Dedifferentiated amniotic fluid mesenchymal stem cell (primary cell): ENCODE results near the gene FGR.
"Not testable (repeated sequence)": the region's sequence is repeated elsewhere in the genome, so short reads cannot be mapped to it uniquely, and the experiment has no call there.

Experiments used
- DNase-seq: peaks from one replicate; pipeline ENCODE4 v3.0.0-alpha.2; 2016; ENCODE audit errors: extremely low spot score

Gene FGR

GRCh38 chr1:27634985-27635367 is at the start of gene FGR:
FGR (minus strand) TSS chr1:27635185; CDS start chr1:27623916, 11,269 bp downstream.
- no peak for DNase-seq

GRCh38 chr1:27684176-27684575 is 49.2 kb upstream of the FGR start:
- no peak for DNase-seq

- DNase-seq, result no peak
Measured at GRCh38 chr1:27682351-27682944, 47.5 kb upstream of the FGR start.

- not testable (repeated sequence) for DNase-seq
Measured at GRCh38 chr1:27681580-27681979, 46.6 kb upstream of the FGR start.

- DNase-seq, result not testable (repeated sequence)
Measured at GRCh38 chr1:27680225-27680791, 45.3 kb upstream of the FGR start.

GRCh38 chr1:27678747-27679146 is 43.8 kb upstream of the FGR start:
- no peak for DNase-seq

GRCh38 chr1:27676410-27676809 is 41.4 kb upstream of the FGR start:
- DNase-seq, result no peak

GRCh38 chr1:27672750-27673112 is 37.7 kb upstream of the FGR start:
- no peak for DNase-seq

- peak; percentile 98 for DNase-seq
Measured at GRCh38 chr1:27671964-27672749, 37.2 kb upstream of the FGR start, which contains the start of gene IFI6. IFI6 (minus strand) TSS chr1:27672192; CDS start chr1:27669314, 2,878 bp downstream.

GRCh38 chr1:27669876-27670275 is 34.9 kb upstream of the FGR start:
- DNase-seq, result no peak

GRCh38 chr1:27668808-27669723 is 34.1 kb upstream of the FGR start:
- DNase-seq, result peak; percentile 15

- DNase-seq, result no peak
Measured at GRCh38 chr1:27668121-27668807, 33.3 kb upstream of the FGR start.

GRCh38 chr1:27666791-27667254 is 31.8 kb upstream of the FGR start:
- DNase-seq, result no peak

GRCh38 chr1:27666294-27666693 is 31.3 kb upstream of the FGR start:
- no peak for DNase-seq

GRCh38 chr1:27665016-27665651 is 30.1 kb upstream of the FGR start:
- DNase-seq, result no peak

GRCh38 chr1:27664291-27664690 is 29.3 kb upstream of the FGR start:
- DNase-seq, result no peak

- DNase-seq, result peak; percentile 68
Measured at GRCh38 chr1:27662707-27663393, 27.9 kb upstream of the FGR start.

- DNase-seq, result no peak
Measured at GRCh38 chr1:27662261-27662660, 27.3 kb upstream of the FGR start.

- no peak for DNase-seq
Measured at GRCh38 chr1:27661412-27662075, 26.6 kb upstream of the FGR start.
